ENCODE data around the gene RAD51B.

The RAD51B gene

DNA sequence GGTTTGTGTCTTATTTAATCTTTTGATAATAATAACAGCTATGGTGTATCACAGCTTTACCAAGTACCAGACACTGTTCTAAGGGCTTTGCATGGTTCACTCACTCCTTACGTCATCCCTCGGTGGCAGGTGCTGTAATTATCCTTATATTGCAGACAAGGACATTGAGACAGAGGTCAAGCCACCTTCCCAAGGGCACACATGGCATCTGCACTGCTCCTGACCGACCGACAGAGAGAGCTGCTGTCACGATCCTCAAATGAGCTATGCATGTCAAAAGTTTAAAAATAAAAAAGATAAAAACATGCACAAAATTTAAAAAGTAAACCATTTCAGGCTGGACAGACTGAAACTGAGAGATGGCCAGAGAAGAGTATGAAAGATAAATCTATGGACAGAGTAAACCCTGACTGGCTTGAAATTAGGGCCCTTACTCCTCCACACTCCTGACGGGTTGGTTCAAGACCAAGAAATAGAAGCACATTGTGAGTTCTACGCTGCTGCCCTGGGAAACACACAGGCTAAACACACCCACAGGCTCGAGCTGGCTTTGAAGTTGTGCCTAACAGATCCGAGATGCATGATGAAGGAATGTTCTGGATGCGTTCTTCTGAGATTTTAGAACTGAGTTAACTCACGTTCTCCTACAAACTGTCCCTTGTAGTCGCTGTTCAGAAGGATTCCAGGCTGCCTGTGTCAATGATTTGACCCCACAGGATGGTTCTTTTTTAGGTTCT is 704.6 kb downstream of the RAD51B start:
- no peak for FAIRE-seq

DNA sequence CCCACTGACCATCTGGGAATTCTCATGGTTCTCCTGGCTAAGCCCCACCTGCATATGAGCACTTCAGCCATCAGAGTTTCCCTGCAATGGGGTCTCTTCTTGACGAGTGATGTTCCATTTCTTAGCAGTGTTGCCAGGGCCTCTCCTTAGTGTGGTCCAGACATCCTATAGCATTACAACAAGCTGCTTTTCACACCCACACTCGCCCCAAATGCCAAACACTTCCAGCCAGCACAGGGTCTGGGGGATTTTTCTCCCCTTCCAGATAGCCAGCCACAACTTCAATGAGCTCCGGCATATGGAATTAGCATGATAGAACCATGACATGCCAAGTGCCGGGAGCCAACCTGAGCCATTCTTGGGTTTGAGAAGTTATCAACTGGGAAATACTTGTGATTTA is 705.9 kb downstream of the RAD51B start:
- FAIRE-seq, result no peak

DNA sequence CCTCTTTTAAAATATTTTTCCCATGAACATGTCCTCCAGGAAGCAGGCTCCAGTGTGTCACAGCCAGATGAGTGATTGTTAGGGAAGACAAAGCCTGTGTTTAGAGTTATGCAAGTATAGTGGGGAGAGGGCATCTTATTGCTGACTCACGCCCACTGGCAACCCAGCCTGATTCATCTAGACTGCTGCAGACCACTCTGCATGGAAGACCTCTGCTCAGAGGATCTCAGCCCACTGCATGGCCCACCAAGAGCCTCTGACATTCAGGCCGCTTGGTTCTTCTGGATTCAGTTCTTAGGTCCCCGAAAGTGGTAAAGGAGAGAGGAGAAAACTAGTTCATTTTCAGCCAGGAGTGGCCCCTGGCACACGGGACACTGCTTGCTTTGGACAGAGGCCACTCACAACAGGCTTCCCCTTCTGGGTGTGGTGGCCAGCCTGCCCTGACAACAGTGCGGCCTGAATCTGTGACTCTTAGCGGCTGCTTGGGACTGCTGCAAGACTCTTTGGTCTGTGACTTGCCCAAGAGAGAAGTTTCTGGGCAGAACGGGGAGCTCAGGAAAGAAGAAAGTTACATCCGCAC is 707.0 kb downstream of the RAD51B start:
- no peak for FAIRE-seq

DNA sequence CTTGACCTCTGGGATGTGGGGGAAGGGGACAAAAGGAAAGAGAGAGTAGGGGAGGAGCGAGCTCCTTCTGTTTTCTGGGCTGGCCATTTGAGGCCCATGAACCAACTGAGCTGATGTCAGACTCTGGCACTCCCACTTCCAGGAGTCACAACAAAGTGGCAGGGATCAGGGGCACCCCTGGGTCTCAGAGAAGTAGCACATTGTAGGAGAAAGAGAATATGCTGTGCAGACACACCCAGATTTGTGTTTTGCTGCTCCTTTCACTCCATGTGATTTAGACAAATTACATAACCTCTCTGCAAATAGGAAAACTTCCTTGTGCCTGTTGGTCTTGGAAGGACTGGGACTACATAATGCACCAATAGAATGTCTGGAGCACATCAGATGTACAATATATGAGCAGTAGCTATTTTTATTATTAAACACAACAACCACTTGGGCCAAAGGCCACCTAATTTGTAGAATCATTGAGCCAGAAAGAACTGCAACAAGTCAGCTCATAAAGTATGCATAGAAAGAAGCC is 707.8 kb downstream of the RAD51B start:
- FAIRE-seq, result no peak

DNA sequence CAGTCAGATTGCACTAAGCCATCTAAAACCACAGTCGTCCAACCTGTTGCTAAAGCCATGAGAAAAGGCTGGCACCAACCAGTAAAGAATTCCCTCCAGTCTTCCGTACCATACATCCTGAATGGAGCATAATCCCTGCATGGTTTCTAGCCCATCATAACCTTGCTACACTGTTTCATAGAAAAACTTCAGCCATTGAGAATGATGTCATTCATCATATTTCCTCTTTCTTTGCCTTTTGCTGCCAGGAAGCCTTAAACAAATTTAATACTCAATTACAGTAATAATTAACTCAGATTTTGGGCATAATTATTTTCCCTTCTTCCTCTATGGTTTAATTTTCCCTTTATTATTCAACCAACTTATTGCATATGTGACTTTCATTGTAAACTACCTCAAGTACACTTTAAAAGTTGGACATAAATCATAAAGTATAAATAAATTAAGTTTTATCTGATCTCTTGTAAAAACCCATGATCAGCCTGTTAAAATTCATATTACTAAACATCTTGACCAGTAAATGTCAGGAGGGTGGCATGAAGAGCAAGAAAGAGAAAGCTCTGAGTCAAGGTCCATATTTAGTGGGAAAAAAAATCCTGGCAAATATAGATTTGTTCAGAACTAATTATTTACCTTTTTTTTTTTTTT is 708.6 kb downstream of the RAD51B start:
- FAIRE-seq, result no peak

DNA sequence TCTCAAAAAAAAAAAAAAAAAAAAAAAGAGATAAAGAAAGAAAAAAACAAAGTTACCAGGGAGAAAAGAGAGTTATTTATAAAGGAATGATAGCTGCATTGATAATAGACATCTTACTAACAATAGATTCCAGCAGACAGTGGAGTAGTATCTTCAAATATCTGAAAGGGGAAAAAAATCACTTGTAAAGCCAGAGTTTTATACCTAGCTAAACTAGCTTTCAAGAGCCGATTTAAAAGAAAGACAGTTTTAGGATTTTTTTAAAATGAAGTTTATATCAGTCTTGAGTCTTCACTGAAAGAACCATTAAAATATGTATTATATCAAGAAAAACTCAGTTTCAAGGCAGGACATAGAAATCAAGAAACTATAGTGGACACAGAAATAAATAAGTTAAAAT is 710.9 kb downstream of the RAD51B start:
- FAIRE-seq, result no peak

DNA sequence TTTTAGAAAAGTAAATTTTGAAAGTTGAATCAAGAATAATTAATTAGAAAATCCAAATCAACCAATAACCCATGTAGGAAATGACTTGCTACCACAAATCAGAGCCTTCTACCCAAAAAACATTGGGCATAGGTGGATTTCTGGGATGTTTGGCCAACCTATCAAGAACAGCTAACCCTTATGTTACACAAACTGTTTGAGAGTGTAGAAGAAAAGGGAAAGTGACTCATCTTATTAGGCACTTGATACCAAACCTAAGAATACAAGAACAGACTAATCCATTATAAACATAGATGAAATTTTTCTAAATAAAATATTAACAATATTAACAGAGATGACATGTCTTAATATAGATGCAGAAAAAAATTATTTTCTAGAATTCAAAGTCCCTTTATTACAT is 712.9 kb downstream of the RAD51B start:
- FAIRE-seq, result no peak

DNA sequence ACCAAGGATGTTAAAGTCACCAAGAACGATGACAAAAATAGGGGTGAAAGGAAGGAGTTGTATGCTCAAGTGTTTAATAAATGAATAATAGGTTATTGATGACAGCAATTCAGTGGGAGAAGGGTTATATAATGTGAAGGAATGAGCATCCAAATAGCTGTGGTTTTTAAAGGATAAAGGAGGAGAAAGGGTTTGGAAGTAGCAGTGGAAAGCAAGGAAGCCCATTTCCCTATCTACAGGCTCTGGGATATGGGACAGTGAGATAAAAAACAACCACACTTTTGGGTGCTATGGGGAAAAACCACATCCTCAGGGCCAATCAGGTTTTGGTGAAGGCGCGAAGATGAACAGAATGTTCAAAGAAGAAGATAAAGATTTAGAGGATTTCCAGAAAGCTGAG is 714.7 kb downstream of the RAD51B start:
- FAIRE-seq, result no peak

DNA sequence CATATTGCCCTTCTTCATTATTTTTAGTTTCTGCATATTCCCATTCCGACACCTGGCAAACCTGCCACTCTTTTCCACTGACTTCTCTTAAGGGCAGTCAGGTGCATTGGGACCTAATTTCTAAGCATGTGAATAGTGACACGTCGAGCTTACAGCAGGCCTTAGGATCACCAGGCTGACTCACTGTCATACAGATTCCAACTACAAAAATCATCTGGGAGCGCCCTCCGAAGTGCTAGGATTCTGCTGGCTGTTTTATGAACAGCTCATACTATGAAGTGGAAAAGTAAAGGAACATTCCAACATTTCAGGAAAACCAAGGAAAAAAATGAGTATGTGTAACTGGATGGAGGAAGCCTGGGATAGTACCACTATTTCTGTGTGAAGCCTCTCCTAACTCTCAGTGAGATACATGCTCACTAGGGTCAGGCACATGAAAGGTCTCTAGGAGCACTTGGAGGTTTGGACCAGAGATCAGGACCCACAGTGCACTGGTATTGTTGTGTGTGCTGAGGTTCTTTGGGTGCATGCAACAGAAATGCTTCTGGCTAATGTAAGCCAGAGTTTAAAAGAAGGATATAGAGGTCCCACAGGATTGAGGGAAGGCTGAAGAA is 715.9 kb downstream of the RAD51B start:
- no peak for FAIRE-seq

DNA sequence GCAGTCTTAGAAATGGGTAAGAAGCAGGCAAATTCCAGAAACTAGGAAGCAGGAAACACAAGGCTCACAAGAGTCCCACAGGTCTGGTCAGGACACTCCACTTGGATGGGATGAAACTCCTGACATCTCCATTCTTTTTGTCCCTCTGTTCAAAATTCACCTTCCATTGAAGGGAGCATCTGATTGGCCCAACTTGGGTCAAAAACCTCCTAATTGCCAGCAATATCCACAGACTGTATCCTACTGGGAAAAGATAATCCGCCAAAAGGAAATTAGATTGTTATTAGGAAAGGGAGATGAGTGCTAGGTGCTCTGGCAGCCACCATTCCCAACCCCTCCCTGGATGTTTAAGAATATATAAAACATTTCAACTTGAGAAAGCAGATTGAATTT is 716.4 kb downstream of the RAD51B start:
- no peak for FAIRE-seq

DNA sequence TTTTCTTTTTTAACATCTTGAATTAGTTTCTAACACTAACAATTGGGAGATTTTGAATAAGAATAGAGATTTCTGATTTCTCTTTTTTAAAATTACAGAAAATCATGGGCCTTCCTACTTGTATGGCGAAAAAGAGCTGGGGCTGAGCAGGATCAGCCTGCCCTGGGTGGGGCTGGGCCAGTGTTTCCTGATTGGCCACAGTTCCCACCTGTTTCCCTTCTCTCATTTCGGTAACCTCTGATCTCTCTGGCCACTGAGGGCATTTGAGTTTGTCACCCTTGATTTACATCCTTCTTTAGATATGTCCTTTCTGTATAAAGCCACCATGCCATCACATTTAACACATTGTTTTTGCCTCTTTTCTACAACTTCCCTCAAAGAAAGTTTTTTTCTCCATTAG is 719.1 kb downstream of the RAD51B start:
- no peak for FAIRE-seq

DNA sequence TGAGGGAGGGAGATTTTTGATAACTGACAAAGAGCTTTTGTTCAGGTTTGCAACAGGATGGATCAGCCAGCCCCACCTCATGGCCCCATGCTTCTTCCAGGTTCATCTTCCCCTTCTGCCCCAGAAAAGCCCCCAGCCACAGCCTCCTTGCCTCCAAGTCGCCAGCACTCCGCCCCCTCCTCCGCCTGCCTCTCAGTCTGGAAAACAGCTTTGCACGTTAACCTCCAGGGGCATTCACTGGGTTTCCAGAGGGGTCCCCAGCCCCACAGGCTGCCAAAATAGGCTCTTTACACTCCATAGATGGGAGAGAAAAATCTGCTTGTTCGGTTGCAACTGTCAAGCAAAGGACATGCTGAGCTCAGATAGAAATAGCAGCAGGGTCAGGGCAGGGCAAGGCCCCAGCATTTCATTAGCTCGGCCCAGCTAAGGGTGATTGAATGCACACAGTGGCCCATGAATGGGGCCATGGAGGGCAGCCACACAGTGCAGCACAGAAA is 719.7 kb downstream of the RAD51B start:
- FAIRE-seq, result no peak

DNA sequence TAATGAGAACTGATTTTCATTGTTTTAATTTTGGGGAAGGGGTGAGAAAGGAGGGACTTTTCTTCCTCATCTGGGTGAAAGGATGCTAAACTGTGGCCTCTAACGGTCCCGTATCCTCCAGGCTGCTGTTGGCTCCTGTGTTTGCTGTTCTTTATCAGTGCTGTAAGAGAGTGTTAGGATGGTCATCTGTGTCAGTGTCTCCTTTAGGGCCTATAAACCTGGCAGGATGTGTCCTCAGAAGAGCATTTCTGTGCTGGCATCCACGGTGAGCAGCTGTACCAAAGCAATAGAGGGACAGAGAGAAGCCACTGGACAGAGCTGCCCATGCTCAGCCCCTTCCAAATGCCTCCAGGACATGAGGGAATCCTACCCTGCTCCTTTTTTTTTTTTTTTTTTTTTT is 720.2 kb downstream of the RAD51B start:
- no peak for FAIRE-seq

DNA sequence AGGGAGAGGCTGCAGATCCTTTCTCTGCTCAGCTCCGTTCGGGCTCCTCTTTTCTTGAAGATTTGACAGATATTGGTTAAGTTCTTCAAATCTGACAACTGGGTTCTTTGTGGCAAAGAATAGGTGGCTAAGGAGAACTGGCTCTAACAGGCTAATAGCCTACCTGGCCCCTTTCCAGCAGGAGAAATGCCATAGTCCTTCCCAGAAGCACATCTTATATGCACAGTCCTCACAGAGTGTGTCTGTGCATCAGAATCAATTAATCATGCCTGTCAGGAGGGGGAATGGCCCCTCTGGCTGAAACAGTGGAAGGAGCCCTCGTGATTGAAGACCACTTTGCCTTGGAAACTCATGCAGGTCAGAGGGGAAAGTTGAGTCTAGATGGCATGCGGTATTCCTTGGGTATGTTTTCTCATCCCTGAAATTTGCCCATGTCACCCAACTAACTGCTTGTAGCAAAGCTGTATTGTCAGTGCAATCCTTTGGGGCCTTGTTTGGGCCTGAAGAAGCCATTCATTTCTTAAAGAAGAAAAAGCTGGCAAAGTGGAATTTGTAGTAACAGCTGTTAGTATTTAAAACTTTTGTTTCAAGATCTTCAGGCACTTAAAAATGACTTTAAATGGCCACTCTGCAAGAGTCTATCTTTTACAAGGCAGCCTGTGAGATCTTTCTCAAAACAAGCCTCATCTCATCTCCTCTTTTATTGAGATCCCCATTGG is 721.8 kb downstream of the RAD51B start:
- no peak for FAIRE-seq

DNA sequence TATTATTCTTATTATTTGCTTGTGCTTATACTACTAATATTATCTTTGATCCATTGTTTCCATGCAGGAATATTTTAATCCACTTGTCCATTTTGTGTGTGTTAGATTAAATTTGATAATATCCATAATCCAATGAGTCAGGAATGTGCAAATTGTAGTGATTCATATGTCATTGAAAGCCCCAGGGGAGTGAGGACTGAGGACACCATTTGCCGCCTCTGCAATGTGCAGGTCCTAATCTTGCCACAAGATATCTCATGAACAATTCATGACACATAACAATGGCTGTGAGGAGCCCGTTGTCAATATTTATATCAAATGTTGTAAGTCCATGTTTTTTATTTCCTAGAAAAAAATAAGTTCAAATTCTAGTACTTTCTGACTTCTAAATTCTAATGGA is 722.8 kb downstream of the RAD51B start:
- no peak for FAIRE-seq

DNA sequence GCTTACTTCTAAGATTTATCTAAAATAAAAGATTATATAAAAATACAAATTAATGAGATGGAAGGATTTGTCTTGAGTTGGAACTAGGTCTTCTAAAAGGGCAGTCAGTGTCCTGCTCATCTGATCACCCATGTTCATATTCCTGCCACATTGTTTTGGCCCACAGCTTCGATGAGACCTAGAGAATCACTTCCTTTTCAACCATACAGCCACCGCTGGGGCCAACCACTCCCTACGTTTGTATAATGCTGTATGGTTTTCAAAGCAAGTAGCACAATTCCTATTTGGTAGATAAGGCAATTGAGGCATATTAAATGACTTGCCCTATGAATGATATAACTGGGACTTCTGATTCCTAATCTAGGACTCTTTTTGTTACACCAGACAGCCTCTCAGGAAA is 723.9 kb downstream of the RAD51B start:
- no peak for FAIRE-seq

DNA sequence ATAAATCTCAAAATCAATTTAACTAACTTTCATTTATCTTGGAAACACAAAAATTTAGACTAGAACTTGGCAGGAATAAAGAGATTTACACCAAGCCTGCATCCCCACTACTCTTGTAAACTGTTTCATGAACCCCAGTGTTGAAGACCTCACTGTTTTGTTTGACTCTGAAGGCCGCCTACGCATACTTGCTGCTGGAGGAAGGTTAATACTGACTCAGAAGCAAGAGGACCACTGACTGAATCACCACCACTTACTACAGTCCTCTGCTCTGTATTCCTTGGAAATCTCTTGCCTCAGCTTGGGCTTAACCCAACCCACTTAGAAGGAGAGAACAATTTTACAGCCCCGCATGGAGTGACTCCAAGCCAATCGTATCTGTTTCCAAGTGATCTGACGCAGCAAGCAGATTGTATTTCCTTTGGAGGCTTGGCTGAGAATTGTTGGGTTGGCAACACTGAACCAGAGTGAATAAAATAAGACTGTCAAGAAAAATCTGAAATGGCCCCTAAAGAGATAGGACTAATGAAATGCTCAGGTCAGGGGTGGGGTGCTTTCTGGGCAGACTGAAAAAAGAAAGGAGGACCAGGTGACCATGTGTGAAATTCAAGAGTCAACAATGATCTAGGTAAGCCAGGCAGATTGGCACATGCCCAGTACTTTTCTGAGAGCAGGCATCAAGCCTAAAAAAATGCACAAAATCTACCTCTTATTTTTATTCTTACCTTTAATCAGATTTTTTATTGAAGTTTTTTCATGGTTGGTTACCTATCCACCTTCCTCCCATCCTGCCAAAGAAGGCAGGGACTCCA is 724.7 kb downstream of the RAD51B start:
- FAIRE-seq, result no peak

DNA sequence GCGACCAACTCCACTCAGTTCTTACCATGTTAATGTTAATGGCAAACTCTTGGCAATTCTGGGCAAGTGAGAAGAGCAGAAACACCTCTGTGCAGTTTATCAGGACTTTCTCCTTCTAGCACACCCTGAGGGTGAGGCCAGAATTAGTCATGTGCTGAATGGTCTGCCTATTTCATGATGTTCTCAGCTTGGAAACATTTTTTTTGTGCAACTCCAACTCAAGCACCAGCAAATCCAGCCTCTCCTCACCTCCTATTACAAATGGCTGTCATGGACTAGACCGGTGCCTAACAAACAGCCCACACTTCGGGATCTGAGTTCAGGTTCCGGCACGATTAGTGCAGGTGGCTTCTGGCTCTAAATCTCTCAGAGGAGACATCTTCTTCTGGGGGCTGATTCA is 727.3 kb downstream of the RAD51B start:
- no peak for FAIRE-seq

DNA sequence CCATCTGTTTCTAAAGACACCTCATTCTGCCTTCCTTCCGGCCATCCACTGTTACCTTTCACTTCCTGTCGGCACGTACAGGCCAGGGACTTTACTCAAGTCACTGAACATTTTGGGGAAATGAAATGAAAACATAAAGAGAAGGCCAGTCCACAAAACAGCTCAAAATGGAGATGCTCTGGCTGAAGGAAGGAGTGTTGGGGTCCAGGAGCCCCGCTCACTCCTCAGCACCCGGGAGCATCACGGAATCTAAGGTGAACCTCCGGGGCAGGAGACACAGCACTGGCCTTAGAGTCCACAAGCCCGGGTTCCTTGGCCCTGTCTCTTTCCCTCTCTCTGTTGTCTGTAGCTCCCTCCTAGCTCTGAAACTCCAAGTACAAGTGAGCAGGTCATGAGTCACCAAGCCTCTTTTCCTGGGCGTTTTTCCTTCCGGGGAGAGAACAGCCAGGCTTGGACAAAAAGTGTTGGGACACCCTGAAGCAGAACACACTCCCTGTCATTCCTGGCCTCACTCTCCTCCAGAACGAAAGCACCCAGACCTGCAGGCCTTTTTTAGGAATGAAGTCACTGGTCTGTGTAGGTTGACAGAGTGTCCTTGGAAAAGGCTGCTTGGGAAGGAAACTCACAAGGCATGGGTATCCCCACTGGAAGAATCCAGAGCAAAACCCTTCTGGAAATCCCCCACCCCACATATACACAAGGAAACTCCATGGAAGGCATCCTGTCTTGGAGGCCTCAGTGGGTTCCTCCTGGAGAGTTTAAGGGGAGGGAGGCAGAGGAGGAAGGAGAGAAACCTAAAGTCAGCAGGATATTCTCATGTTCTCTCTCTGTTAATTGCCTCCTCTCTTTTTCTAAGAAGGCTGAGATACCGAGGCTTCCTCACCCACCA is 728.0 kb downstream of the RAD51B start:
- no peak for FAIRE-seq

DNA sequence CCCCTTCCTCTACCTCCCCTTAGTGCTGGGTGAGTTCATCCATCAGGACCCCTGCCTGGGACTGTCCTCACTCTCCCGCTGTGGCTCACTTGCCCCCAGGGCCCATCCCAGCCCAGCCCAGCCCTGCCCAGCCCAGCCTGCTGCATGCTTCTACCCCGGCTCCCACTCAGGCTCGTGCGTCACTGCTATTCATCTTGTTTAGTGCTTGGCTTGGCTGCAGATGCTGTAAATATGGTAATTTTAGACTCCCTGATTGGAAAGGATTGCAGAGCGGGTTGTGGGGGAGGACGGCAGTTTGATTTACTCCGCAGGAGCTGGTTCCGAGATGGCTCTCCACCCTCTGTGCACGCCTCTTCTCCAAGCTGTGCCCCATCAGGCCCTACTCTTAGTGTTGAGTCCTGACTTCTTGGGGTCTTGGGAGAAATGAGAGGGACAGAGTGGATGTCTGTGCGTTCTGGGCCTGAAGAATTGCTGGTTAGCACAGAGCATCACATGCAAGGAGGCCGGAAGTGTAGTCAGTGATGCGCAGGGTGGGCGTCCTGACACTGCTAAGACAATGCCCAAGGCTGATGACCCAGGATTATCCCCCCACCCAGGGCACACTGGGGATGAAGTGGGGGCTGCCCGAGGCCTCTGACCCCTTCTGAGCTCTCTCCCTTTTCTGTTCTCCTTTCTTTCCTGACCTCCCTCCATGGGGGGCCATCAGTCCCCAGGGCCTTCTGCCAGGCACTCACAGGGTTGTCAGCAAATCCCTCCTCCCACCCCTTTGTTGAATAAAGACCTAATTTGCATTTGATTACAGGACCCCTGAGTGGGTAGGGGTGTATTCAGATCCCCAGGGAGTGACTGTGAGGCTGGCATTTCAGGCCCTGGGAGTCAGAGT is 728.9 kb downstream of the RAD51B start:
- no peak for FAIRE-seq
